ENCODE results near the gene COX4I1.
"Not testable (repeated sequence)": the region's sequence is repeated elsewhere in the genome, so short reads cannot be mapped to it uniquely, and the experiment has no call there.

COX4I1 gene

GRCh38 chr16:85833219-85833920, 33.9 kb downstream of the COX4I1 start:
- no peaks in the 10 kb centered on the region for H3K9me3 Mint-ChIP-seq (ENCODE audit: low read depth)
- H3K36me3 Mint-ChIP-seq = no peaks in the 10 kb centered on the region
- no peak overlapping the region for H3K27ac Mint-ChIP-seq
- no peak overlapping the region for H3K4me3 Mint-ChIP-seq
- H3K4me1 Mint-ChIP-seq (ENCODE audit: low read depth) = peaks cover 11% of the 10 kb centered on the region
- peaks cover 23% of the 10 kb centered on the region for H3K27me3 Mint-ChIP-seq

GRCh38 chr16:85834741-85835140, 35.2 kb downstream of the COX4I1 start:
- H3K9me3 Mint-ChIP-seq (ENCODE audit: low read depth) = no peaks in the 10 kb centered on the region
- H3K27me3 Mint-ChIP-seq = peaks cover 23% of the 10 kb centered on the region
- H3K4me3 Mint-ChIP-seq = no peak overlapping the region
- no peaks in the 10 kb centered on the region for H3K4me1 Mint-ChIP-seq (ENCODE audit: low read depth)
- no peak overlapping the region for H3K27ac Mint-ChIP-seq
- H3K36me3 Mint-ChIP-seq = no peaks in the 10 kb centered on the region

GRCh38 chr16:85835227-85835751, 35.8 kb downstream of the COX4I1 start:
- peaks cover 23% of the 10 kb centered on the region for H3K27me3 Mint-ChIP-seq
- H3K4me3 Mint-ChIP-seq = no peak overlapping the region

GRCh38 chr16:85835956-85836705, 36.6 kb downstream of the COX4I1 start:
- Mint-ChIP-seq H3K9me3 (ENCODE audit: low read depth) (no peaks in the 10 kb centered on the region), H3K4me1 (ENCODE audit: low read depth) (no peaks in the 10 kb centered on the region), H3K27me3 (peaks cover 19% of the 10 kb centered on the region), H3K36me3 (no peaks in the 10 kb centered on the region), H3K27ac (no peak overlapping the region), H3K4me3 (no peak overlapping the region)

More at GRCh38 chr16:85835227-85835751, 35.8 kb downstream of the COX4I1 start:
- no peaks in the 10 kb centered on the region for H3K4me1 Mint-ChIP-seq (ENCODE audit: low read depth)
- H3K27ac Mint-ChIP-seq = no peak overlapping the region
- H3K9me3 Mint-ChIP-seq (ENCODE audit: low read depth) = no peaks in the 10 kb centered on the region
- no peaks in the 10 kb centered on the region for H3K36me3 Mint-ChIP-seq

- Mint-ChIP-seq H3K36me3 (no peaks in the 10 kb centered on the region), H3K9me3 (ENCODE audit: low read depth) (no peaks in the 10 kb centered on the region), H3K4me1 (ENCODE audit: low read depth) (no peaks in the 10 kb centered on the region), H3K4me3 (no peak overlapping the region), H3K27me3 (peaks cover 14% of the 10 kb centered on the region), H3K27ac (no peak overlapping the region)
Observed at GRCh38 chr16:85836706-85837582, 37.4 kb downstream of the COX4I1 start.

GRCh38 chr16:85837654-85838053, 38.2 kb downstream of the COX4I1 start:
- H3K4me3 Mint-ChIP-seq; H3K36me3 Mint-ChIP-seq; H3K4me1 Mint-ChIP-seq (ENCODE audit: low read depth); H3K9me3 Mint-ChIP-seq (ENCODE audit: low read depth); H3K27ac Mint-ChIP-seq: not testable (repeated sequence)
- peaks cover 11% of the 10 kb centered on the region for H3K27me3 Mint-ChIP-seq

- Mint-ChIP-seq H3K27me3 (peaks cover 5% of the 10 kb centered on the region), H3K9me3 (ENCODE audit: low read depth) (no peaks in the 10 kb centered on the region), H3K4me3 (no peak overlapping the region), H3K36me3 (no peaks in the 10 kb centered on the region), H3K27ac (no peak overlapping the region), H3K4me1 (ENCODE audit: low read depth) (no peaks in the 10 kb centered on the region)
Observed at GRCh38 chr16:85838381-85838780, 38.9 kb downstream of the COX4I1 start.

- Mint-ChIP-seq H3K4me1 (ENCODE audit: low read depth) (no peaks in the 10 kb centered on the region), H3K4me3 (no peak overlapping the region), H3K27me3 (peaks cover 5% of the 10 kb centered on the region), H3K36me3 (no peaks in the 10 kb centered on the region), H3K9me3 (ENCODE audit: low read depth) (no peaks in the 10 kb centered on the region), H3K27ac (no peak overlapping the region)
Observed at GRCh38 chr16:85838876-85839585, 39.5 kb downstream of the COX4I1 start.

GRCh38 chr16:85839681-85840240, 40.3 kb downstream of the COX4I1 start:
- H3K27me3 Mint-ChIP-seq = peaks cover 5% of the 10 kb centered on the region
- peaks cover 4% of the 10 kb centered on the region for H3K4me1 Mint-ChIP-seq (ENCODE audit: low read depth)
- no peaks in the 10 kb centered on the region for H3K9me3 Mint-ChIP-seq (ENCODE audit: low read depth)
- no peak overlapping the region for H3K4me3 Mint-ChIP-seq
- no peak overlapping the region for H3K27ac Mint-ChIP-seq
- no peaks in the 10 kb centered on the region for H3K36me3 Mint-ChIP-seq

GRCh38 chr16:85840395-85840794, 40.9 kb downstream of the COX4I1 start:
- no peak overlapping the region for H3K27ac Mint-ChIP-seq
- peaks cover 8% of the 10 kb centered on the region for H3K27me3 Mint-ChIP-seq
- H3K4me1 Mint-ChIP-seq (ENCODE audit: low read depth) = peaks cover 8% of the 10 kb centered on the region
- no peaks in the 10 kb centered on the region for H3K36me3 Mint-ChIP-seq
- H3K9me3 Mint-ChIP-seq (ENCODE audit: low read depth) = no peaks in the 10 kb centered on the region
- H3K4me3 Mint-ChIP-seq = no peak overlapping the region

- no peaks in the 10 kb centered on the region for H3K9me3 Mint-ChIP-seq (ENCODE audit: low read depth)
- H3K4me3 Mint-ChIP-seq = no peak overlapping the region
- H3K27ac Mint-ChIP-seq = no peak overlapping the region
- H3K27me3 Mint-ChIP-seq = peaks cover 8% of the 10 kb centered on the region
- no peaks in the 10 kb centered on the region for H3K36me3 Mint-ChIP-seq
- H3K4me1 Mint-ChIP-seq (ENCODE audit: low read depth) = peaks cover 8% of the 10 kb centered on the region
Observed at GRCh38 chr16:85840801-85841200, 41.3 kb downstream of the COX4I1 start.

- Mint-ChIP-seq H3K27me3 (peaks cover 9% of the 10 kb centered on the region), H3K9me3 (ENCODE audit: low read depth) (no peaks in the 10 kb centered on the region), H3K4me1 (ENCODE audit: low read depth) (peaks cover 8% of the 10 kb centered on the region), H3K4me3 (no peak overlapping the region), H3K36me3 (no peaks in the 10 kb centered on the region), H3K27ac (no peak overlapping the region)
Observed at GRCh38 chr16:85842435-85842834, 42.9 kb downstream of the COX4I1 start.

- no peaks in the 10 kb centered on the region for H3K9me3 Mint-ChIP-seq (ENCODE audit: low read depth)
- no peaks in the 10 kb centered on the region for H3K36me3 Mint-ChIP-seq
- peaks cover 8% of the 10 kb centered on the region for H3K4me1 Mint-ChIP-seq (ENCODE audit: low read depth)
- H3K27ac Mint-ChIP-seq = no peak overlapping the region
- H3K4me3 Mint-ChIP-seq = no peak overlapping the region
- H3K27me3 Mint-ChIP-seq = peaks cover 8% of the 10 kb centered on the region
Observed at GRCh38 chr16:85842848-85843247, 43.4 kb downstream of the COX4I1 start.
